NCI-H748 (cell line): ENCODE measurements around the gene POC5.

ENCODE experiments used
- DNase-seq: peaks from one replicate; lab custom pipeline; 2025; ENCODE audit not compliant: unreplicated experiment; lab: John Stamatoyannopoulos, UW

The POC5 gene

DNA sequence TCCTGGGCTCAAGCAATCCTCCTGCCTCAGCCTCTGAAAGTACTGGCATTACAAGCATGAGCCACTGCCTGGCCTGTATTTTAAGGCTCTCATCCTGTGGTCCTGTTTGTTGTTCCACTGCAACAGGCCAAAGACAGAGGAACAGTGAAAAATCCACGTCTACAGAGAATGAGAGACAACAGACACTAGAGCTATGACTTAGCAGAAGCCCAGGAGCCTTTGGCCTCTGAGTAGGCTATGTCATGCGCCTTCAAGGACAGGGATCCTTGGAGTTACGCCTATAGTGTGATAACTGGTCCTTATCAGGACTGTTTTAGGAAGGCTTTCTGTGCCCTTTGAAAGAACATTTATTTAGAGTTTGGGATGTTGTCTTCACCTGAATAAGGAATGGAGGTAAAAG lies 10.5 kb downstream of the POC5 start:
- no peak for DNase-seq

DNA sequence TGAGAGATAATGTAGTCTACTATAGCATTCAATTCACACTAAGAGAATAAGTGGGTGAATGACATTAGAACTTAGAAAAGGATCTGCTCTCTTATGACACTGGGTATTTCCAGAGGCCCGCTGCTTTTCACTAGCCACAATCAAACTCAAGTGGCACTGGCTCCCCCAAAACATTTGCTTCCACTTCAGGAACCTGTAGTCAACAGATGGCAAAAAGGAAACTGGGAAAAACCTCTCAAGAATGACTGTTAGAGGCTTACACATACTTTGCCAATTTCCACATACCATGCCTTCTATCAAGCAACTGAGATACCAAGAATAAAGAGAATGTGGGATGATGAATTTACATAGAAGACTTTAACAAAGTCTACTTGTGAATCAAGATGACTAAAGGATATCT lies 11.2 kb downstream of the POC5 start:
- no peak for DNase-seq

GRCh38 chr5:75701856-75702255 lies 15.4 kb downstream of the POC5 start:
- no peak for DNase-seq

GRCh38 chr5:75695472-75696351 lies 21.5 kb downstream of the POC5 start:
- DNase-seq, result peak; percentile 45

GRCh38 chr5:75694781-75695180 lies 22.5 kb downstream of the POC5 start:
- no peak for DNase-seq

DNA sequence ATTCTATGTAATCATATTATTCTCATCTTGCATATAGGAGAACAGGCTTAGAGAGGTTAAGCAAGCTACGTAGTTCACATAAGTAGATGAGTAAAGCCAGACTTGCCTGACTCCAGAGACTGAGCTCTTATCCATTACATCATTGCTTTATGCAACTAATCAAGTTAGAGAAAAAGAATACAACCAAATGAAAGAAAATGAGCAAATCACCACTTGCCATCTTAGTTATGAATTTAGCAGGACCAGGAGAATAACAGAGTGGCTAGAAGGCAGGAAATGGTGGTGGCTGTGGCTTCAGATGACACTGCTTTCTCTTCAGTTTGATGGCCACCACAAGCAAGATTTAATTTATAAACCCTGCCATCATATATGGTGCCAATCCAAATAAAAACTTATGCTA lies 26.6 kb downstream of the POC5 start:
- DNase-seq, result no peak

DNA sequence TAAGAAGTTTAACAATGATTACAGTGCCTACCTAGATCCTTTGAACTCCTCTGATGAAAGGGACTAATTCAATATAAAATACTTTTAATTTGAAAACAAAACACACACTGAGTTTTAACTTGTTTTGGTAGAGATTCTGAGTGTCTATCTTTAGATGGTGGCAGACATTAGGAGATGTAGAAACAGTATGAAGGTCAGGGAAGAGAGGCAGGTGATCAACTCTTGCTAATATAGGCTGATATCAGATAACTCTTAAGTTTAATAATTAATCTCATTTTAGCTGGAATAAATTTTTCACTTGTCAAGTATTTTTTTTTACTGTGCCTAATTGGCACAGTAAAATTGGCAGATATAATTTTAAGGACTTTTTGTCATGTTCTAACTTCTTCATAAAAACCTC lies 30.8 kb downstream of the POC5 start:
- no peak for DNase-seq

DNA sequence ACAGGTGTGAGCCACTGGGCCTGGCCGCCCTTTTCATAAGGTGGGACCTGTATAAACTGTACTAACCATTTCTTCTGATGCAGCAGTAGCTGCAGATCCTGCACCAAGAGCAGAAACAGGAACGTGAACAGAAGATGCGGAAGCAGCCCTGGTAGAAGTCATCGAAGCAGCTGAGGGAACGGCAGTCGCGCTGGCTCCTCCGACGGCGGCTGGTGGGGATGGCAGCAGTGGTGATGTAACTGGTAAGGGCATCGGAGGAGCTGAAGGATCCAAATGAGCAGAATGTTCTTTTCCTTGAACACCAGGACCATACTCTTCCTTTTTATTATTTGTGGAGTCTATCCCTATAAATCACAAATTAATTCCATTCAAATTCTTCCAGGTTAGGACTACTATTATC lies 32.1 kb downstream of the POC5 start:
- no peak for DNase-seq

GRCh38 chr5:75681125-75681830 lies 36.0 kb downstream of the POC5 start:
- peak; percentile 58 for DNase-seq

- no peak for DNase-seq
Observed at GRCh38 chr5:75678155-75678554, 39.1 kb downstream of the POC5 start.

DNA sequence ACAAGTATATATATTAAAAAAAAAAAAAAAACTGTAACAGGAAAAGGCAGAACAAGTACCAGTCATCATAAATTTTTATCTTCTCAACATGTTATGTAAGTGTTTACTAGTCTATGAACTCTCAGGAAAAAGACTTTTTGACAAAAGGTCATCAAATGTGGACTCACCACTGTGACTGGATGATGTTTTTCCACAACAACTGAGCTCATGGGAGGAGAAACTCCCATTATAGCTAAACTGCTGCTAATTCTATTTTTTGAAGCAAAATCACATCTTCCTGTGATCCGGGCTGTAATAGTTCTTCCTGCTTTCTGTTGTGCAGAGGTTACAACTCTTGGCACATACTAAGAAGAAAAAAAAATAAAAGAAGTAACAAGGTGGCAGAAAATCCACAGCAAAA lies 39.6 kb downstream of the POC5 start:
- DNase-seq, result no peak

DNA sequence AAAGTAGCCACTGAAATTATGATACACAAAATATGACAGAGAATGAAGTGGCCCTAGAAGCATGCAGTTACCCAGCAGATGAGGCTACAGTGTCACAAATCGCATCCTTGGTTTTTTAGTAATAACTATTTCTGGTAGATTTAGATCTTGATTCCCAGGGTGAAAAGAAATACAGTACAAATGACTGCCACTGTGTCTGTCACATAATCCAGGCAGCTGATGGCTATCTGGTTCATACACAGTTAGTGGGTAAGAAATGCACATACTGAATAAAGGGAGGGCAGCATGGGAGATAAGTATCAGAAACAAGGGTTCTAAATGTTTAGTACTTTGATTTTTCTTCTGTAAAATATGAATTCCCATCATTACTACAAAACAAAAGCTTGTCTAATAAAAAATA lies 41.5 kb downstream of the POC5 start:
- DNase-seq, result no peak

DNA sequence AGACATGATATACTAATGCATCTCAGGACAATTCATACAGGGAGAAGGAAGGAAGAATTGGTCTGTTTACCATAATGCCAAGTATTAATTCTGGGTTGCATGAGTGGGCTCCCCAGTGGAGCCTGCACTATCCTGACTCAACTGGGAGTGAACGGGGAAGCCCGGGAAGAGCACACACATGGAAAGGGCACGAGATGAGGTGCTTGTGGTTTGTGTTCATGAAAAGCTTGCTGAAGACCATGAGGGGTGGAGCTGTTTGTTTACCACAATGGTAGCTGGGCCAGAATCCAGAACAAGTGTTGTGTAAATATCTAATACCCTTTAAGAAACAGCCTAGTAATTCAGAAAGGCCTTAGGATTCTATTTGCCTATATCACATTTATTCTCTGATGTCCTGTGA lies 44.6 kb downstream of the POC5 start:
- no peak for DNase-seq

- DNase-seq, result no peak
Observed at GRCh38 chr5:75671506-75671905, 45.7 kb downstream of the POC5 start.

GRCh38 chr5:75670577-75670976 lies 46.7 kb downstream of the POC5 start:
- DNase-seq, result no peak

DNA sequence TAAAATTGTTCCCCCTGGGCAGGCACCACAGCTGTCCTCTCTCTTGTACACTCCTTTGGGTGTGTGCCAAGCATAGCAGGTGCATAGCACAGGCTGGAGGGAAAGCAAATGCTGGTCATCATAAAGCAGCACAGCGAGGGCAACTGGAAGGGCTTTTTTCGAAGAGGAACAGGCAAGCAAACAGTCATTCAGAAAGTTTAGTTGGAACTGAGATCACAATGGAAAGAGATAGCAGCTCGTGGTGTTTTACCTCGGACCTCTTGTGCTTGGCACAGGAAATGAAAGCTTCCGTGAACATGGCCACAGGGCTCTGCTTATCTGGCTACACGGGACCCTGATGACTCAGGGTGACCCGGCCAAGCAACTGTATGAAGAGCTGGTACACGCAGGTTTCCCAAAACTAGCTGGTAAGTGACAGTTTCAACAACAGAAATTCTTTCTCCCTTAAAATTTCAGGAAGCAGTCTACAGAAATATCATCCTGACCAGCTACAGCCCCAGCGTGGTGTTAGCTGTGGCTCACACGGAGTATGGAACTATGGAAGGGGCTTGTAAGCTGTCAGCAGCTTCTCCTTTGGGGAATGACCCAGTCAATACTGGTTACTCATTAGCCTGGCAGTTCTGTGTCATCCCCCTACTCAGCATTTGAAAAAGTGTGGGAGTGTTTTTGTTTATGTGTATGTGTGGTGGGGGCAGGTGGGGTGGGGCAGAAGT lies 48.1 kb downstream of the POC5 start:
- peak; percentile 83 for DNase-seq

DNA sequence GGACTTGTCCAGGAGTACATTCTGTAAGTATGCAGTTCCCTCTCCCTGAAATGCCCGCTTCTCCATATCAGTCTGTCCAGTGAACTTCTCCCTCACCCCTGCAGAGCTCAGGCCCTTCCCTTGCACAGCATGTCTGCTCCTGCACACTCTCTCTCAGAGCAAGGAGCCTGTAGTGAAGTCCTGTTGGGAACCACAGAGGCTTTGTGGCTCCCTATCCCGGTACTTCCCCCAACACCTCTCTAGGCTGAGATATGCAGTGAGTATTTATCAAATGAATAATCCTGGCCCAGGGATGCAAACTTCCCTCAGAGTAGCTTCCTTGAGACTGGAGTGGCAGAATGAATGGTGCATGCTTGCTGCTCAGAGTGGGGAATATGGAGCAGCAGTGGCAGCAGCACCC lies 48.8 kb downstream of the POC5 start:
- DNase-seq, result no peak

- DNase-seq, result no peak
Observed at GRCh38 chr5:75667586-75667985, 49.7 kb downstream of the POC5 start.

- DNase-seq, result no peak
Observed at GRCh38 chr5:75666801-75667200, 50.4 kb downstream of the POC5 start.

DNA sequence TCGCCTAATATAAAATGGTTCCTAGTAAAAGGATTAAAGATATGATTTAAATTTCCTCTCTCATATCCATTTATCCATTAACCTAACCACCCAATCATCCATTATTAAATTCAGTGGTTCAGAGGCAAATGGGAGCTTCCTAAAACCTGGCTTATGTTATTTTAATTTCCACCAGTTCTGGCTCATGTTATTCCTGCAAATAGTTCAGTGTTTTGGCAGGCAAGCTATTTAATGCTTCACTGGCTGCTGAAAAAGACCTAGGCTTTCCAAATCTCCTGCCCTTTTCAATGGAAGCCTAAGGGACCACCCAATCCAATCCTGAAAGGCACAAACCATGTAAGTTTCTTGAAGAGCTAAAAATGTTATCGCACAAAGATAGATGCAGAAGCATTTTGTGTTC lies 52.3 kb downstream of the POC5 start:
- DNase-seq, result no peak

GRCh38 chr5:75663579-75664284 lies 53.5 kb downstream of the POC5 start:
- no peak for DNase-seq
